ENCODE results near the gene TBC1D19. TPM values are rescaled to one million over a fixed set of nuclear protein-coding genes. Genes with fewer than 3 reads are reported as not detected.
"Not testable (repeated sequence)": the region's sequence is repeated elsewhere in the genome, so short reads cannot be mapped to it uniquely, and the experiment has no call there.

Gene TBC1D19
- total and polyA plus RNA-seq, 4 donors: 1.2 to 5.8 (median 2.2) TPM

DNA sequence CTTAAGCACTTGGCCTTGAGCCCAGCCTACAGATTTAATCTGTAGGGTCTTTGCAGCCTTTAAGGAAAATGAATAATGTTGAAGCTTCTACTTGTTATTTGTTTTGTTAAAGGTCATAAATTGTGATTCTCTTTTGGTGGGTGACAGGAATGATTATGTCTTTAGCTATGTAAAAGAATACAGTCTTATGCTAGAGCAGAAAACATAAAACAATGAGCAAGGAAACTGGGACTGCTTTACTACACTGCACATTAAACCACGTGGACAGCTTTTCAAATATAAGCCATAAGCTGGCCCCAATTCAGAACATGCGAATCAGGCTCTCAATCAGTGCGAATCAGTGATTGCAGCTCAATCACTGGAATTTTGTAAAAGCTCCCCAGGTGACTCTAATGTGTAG, 40.9 kb upstream of the TBC1D19 start:
- no peak for TF ChIP-seq HNF4G (IDR thresholded peaks at IDR 0.05)
- TF ChIP-seq, protein P1, sequence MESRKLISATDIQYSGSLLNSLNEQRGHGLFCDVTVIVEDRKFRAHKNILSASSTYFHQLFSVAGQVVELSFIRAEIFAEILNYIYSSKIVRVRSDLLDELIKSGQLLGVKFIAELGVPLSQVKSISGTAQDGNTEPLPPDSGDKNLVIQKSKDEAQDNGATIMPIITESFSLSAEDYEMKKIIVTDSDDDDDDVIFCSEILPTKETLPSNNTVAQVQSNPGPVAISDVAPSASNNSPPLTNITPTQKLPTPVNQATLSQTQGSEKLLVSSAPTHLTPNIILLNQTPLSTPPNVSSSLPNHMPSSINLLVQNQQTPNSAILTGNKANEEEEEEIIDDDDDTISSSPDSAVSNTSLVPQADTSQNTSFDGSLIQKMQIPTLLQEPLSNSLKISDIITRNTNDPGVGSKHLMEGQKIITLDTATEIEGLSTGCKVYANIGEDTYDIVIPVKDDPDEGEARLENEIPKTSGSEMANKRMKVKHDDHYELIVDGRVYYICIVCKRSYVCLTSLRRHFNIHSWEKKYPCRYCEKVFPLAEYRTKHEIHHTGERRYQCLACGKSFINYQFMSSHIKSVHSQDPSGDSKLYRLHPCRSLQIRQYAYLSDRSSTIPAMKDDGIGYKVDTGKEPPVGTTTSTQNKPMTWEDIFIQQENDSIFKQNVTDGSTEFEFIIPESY (IDR thresholded peaks at IDR 0.05): no peak
- 75% methylated on average over 3 of the region's 3 CpGs for WGBS
- Histone ChIP-seq H3K9ac (ENCODE audit: low read depth in 1 of 2, low read length in 2 of 2) (no peak overlapping the region), H3K36me3 (ENCODE audit: control insufficient read depth in 4 of 4, insufficient read depth in 3 of 4, low read depth in 1 of 4, low read length in 3 of 4) (no peaks in the 10 kb centered on the region), H3K4me3 (ENCODE audit: low read depth in 1 of 3, low read length in 3 of 3) (no peak overlapping the region), H3K27ac (ENCODE audit: low read depth in 1 of 2, low read length in 2 of 2) (no peak overlapping the region), H3K9me3 (ENCODE audit: control insufficient read depth in 4 of 4, low read length in 3 of 4) (peaks cover 0 to 9% (median 0%) of the 10 kb centered on the region in 4 donors), H3K4me1 (ENCODE audit: control insufficient read depth in 4 of 4, insufficient read depth in 4 of 4, low read length in 3 of 4) (no peaks in the 10 kb centered on the region), H3K27me3 (ENCODE audit: control insufficient read depth in 4 of 4, insufficient read depth in 4 of 4, low read length in 3 of 4) (peaks cover 0 to 2% (median 0%) of the 10 kb centered on the region in 4 donors)
- no peak for DNase-seq (ENCODE audit: low spot score)

DNA sequence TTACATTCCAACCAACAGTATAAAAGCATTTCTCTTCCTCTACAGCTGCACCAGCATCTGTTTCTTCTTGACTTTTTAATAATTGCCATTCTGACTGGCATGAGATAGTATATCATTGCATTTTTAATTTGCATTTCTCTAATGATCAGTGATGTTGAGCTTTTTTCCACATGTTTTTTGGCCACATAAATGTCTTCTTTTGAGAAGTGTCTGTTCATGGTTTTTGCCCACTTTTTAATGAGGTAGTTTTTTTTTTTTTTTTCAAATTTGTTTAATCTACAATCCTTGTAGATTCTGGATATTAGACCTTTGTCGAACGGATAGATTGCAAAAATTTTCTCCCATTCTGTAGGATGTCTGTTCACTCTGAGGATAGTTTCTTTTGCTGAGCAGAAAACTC, 39.5 kb upstream of the TBC1D19 start:
- Histone ChIP-seq H3K36me3 (ENCODE audit: control insufficient read depth in 4 of 4, insufficient read depth in 3 of 4, low read depth in 1 of 4, low read length in 3 of 4) (no peaks in the 10 kb centered on the region), H3K9ac (ENCODE audit: low read depth in 1 of 2, low read length in 2 of 2) (no peak overlapping the region), H3K27me3 (ENCODE audit: control insufficient read depth in 4 of 4, insufficient read depth in 4 of 4, low read length in 3 of 4) (peaks cover 0 to 4% (median 0%) of the 10 kb centered on the region in 4 donors), H3K4me1 (ENCODE audit: control insufficient read depth in 4 of 4, insufficient read depth in 4 of 4, low read length in 3 of 4) (no peaks in the 10 kb centered on the region), H3K9me3 (ENCODE audit: control insufficient read depth in 4 of 4, low read length in 3 of 4) (peaks cover 0 to 12% (median 0%) of the 10 kb centered on the region in 4 donors), H3K27ac (ENCODE audit: low read depth in 1 of 2, low read length in 2 of 2) (no peak overlapping the region), H3K4me3 (ENCODE audit: low read depth in 1 of 3, low read length in 3 of 3) (no peak overlapping the region)
- no peak for DNase-seq (ENCODE audit: low spot score)
- WGBS: 88% methylated on average over 2 of the region's 2 CpGs
- TF ChIP-seq GABPA (IDR thresholded peaks at IDR 0.05 in 1 of 2, conservative IDR thresholded peaks at IDR 0.05 in 1 of 2): no peak
- TF ChIP-seq, protein P2, sequence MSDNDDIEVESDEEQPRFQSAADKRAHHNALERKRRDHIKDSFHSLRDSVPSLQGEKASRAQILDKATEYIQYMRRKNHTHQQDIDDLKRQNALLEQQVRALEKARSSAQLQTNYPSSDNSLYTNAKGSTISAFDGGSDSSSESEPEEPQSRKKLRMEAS (IDR thresholded peaks at IDR 0.05): no peak
- TF ChIP-seq SP1 (IDR thresholded peaks at IDR 0.05): no peak
- no peak for TF ChIP-seq RAD21 (IDR thresholded peaks at IDR 0.05)
- TF ChIP-seq TAF1 (conservative IDR thresholded peaks at IDR 0.05): no peak
- no peak for TF ChIP-seq FOXA2 (IDR thresholded peaks at IDR 0.05)
- no peak for TF ChIP-seq JUND (IDR thresholded peaks at IDR 0.05)
- TF ChIP-seq HNF4A (conservative IDR thresholded peaks at IDR 0.05): no peak
- no peak for TF ChIP-seq YY1 (IDR thresholded peaks at IDR 0.05)
- no peak for TF ChIP-seq HNF4G (IDR thresholded peaks at IDR 0.05)
- TF ChIP-seq RXRA (IDR thresholded peaks at IDR 0.05): no peak
- TF ChIP-seq, protein P3, sequence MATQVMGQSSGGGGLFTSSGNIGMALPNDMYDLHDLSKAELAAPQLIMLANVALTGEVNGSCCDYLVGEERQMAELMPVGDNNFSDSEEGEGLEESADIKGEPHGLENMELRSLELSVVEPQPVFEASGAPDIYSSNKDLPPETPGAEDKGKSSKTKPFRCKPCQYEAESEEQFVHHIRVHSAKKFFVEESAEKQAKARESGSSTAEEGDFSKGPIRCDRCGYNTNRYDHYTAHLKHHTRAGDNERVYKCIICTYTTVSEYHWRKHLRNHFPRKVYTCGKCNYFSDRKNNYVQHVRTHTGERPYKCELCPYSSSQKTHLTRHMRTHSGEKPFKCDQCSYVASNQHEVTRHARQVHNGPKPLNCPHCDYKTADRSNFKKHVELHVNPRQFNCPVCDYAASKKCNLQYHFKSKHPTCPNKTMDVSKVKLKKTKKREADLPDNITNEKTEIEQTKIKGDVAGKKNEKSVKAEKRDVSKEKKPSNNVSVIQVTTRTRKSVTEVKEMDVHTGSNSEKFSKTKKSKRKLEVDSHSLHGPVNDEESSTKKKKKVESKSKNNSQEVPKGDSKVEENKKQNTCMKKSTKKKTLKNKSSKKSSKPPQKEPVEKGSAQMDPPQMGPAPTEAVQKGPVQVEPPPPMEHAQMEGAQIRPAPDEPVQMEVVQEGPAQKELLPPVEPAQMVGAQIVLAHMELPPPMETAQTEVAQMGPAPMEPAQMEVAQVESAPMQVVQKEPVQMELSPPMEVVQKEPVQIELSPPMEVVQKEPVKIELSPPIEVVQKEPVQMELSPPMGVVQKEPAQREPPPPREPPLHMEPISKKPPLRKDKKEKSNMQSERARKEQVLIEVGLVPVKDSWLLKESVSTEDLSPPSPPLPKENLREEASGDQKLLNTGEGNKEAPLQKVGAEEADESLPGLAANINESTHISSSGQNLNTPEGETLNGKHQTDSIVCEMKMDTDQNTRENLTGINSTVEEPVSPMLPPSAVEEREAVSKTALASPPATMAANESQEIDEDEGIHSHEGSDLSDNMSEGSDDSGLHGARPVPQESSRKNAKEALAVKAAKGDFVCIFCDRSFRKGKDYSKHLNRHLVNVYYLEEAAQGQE (IDR thresholded peaks at IDR 0.05): no peak

- H3K4me1 ChIP-seq (ENCODE audit: control insufficient read depth in 4 of 4, insufficient read depth in 4 of 4, low read length in 3 of 4); DNase-seq (ENCODE audit: low spot score); H3K27me3 ChIP-seq (ENCODE audit: control insufficient read depth in 4 of 4, insufficient read depth in 4 of 4, low read length in 3 of 4); H3K27ac ChIP-seq (ENCODE audit: low read depth in 1 of 2, low read length in 2 of 2); H3K9ac ChIP-seq (ENCODE audit: low read depth in 1 of 2, low read length in 2 of 2); H3K36me3 ChIP-seq (ENCODE audit: control insufficient read depth in 4 of 4, insufficient read depth in 3 of 4, low read depth in 1 of 4, low read length in 3 of 4); H3K4me3 ChIP-seq (ENCODE audit: low read depth in 1 of 3, low read length in 3 of 3): not testable (repeated sequence)
- WGBS: 36% methylated on average over 1 of the region's 1 CpG
- H3K9me3 ChIP-seq (ENCODE audit: control insufficient read depth in 4 of 4, low read length in 3 of 4): peaks cover 0 to 12% (median 0%) of the 10 kb centered on the region in 4 donors
Observed at GRCh38 chr4:26548379-26548778, 35.5 kb upstream of the TBC1D19 start.

Measured in liver (tissue), 9 donors.